Adipose tissue (tissue), 3 donors: ENCODE measurements around the gene ADAMTS9. TPM values are rescaled to one million over a fixed set of nuclear protein-coding genes. Genes with fewer than 3 reads are reported as not detected.

Experiments
- H3K27ac ChIP-seq: one replicate; pipeline ENCODE4 v1.5.1; 2013; ENCODE audit warnings: low read depth, low read length
- WGBS, 3 donors: extraction: QIAGEN DNeasy Blood & Tissue Kit; methylation state at CpG; one replicate each; pipeline ENCODE4 v1.1.7; 2013; 5-methylcytosine and 5-hydroxymethylcytosine counted together
- polyA plus RNA-seq, 3 donors: library from polyadenylated mRNA; stranded (reverse); fragments of 200-250 nt; gene quantifications; one replicate each; pipeline ENCODE4 v1.2.3, GENCODE V29; 2013
- donor health status: healthy with polysubstance abuse.
- donor health status: Bipolar disorder and iron deficiency.
- donor health status: healthy.

Gene ADAMTS9
- polyA plus RNA-seq, 3 donors, result 8.3 to 116 (median 22.7) TPM

- no peak overlapping the region for H3K27ac ChIP-seq
- WGBS, 3 donors, result 59 to 63% (median 61%) methylated on average over 3 of the region's 3 CpGs
Measured at GRCh38 chr3:64638511-64638910, 49.3 kb downstream of the ADAMTS9 start.

- H3K27ac ChIP-seq, result no peak overlapping the region
- WGBS, 3 donors, result 66 to 76% (median 71%) methylated on average over 6 of the region's 6 CpGs
Measured at GRCh38 chr3:64634417-64634816, 53.4 kb downstream of the ADAMTS9 start.

- H3K27ac ChIP-seq, result no peak overlapping the region
- WGBS, 3 donors, result 85 to 95% (median 90%) methylated on average over 1 of the region's 1 CpG
Measured at GRCh38 chr3:64631951-64632350, 55.8 kb downstream of the ADAMTS9 start.

GRCh38 chr3:64627471-64628321, 60.1 kb downstream of the ADAMTS9 start:
- H3K27ac ChIP-seq, result no peak overlapping the region
- WGBS, 3 donors, result 59 to 80% (median 72%) methylated on average over 7 of the region's 7 CpGs

GRCh38 chr3:64627042-64627441, 60.8 kb downstream of the ADAMTS9 start:
- WGBS, 3 donors, result 81 to 92% (median 86%) methylated on average over 5 of the region's 5 CpGs
- H3K27ac ChIP-seq, result no peak overlapping the region

DNA sequence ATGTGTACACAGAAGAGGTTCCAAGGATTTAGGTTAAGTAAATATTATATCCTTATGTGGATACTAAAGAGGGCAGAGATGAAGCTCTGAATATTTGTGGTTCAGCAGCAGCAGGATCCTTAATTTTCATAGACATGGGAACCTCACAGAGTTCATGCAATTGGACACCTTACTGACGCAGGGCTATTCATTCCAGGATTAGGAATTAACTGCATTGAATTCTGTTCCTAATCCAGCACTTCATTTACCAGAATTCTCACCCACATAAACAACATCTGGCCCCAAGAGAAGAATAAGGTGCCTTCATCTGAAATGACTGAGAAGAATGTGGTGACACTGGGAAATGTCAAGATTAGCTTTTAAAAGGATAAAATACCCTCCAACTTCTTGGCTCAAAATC, 62.4 kb downstream of the ADAMTS9 start:
- H3K27ac ChIP-seq, result no peak overlapping the region
- WGBS, 3 donors, result 87 to 96% (median 88%) methylated on average over 1 of the region's 1 CpG

DNA sequence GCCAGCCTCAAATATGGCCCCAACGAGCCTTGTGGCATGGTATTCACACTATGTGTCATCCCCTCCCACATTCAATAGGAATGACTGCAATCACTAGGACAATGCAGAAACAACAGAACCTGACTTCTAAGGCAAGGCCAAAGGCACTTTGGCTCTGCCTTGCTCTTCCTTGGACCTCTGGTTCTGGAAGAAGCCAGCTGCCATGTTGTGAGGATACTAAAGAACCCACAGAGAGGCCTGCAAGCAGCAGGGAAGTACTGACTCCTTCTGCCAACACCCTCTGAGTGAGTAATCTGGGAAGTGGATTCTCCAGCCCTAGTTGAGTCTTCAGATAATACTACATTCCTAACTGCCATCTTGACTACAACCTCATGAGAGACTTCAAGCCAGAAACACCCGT, 64.7 kb downstream of the ADAMTS9 start:
- 62 to 72% (median 68%) methylated on average over 2 of the region's 2 CpGs for WGBS, 3 donors
- no peak overlapping the region for H3K27ac ChIP-seq

GRCh38 chr3:64621726-64622395, 65.9 kb downstream of the ADAMTS9 start:
- no peak overlapping the region for H3K27ac ChIP-seq
- 91 to 95% (median 92%) methylated on average over 8 of the region's 8 CpGs for WGBS, 3 donors

GRCh38 chr3:64621275-64621674, 66.5 kb downstream of the ADAMTS9 start:
- no peak overlapping the region for H3K27ac ChIP-seq

GRCh38 chr3:64620020-64620419, 67.8 kb downstream of the ADAMTS9 start:
- 81 to 94% (median 88%) methylated on average over 1 of the region's 1 CpG for WGBS, 3 donors
- no peak overlapping the region for H3K27ac ChIP-seq

More at GRCh38 chr3:64621275-64621674, 66.5 kb downstream of the ADAMTS9 start:
- WGBS, 3 donors, result 93 to 96% (median 95%) methylated on average over 8 of the region's 8 CpGs

- no peak overlapping the region for H3K27ac ChIP-seq
- 79 to 80% (median 79%) methylated on average over 5 of the region's 5 CpGs for WGBS, 3 donors
Measured at GRCh38 chr3:64619216-64619615, 68.6 kb downstream of the ADAMTS9 start.

DNA sequence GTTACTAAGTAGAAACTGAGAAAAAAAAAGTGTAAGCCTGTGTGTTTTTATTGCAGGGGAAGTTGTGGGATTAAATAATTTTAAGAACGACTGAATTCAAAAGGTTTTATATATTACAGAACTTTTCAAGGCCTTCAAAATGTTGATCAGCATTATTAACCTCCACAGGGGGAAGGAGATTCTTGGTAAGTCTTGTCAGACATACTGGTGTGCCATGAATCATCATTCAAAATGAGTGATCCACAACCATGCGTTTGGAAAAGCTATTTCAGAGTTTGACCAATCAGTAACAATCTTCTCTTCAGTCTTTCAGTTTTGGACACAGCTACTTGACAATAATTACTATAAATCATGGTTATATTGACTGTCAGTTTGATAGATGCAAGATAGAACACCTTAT, 70.2 kb downstream of the ADAMTS9 start:
- H3K27ac ChIP-seq, result no peak overlapping the region
- WGBS, 3 donors, result 47 to 67% (median 51%) methylated on average over 2 of the region's 2 CpGs

GRCh38 chr3:64616953-64617352, 70.8 kb downstream of the ADAMTS9 start:
- no peak overlapping the region for H3K27ac ChIP-seq
- WGBS, 3 donors, result 41 to 57% (median 44%) methylated on average over 2 of the region's 2 CpGs

- WGBS, 3 donors, result 19 to 67% (median 62%) methylated on average over 11 of the region's 11 CpGs
- no peak overlapping the region for H3K27ac ChIP-seq
Measured at GRCh38 chr3:64612916-64613526, 74.8 kb downstream of the ADAMTS9 start.

- H3K27ac ChIP-seq, result no peak overlapping the region
- WGBS, 3 donors, result 55 to 63% (median 56%) methylated on average over 4 of the region's 4 CpGs
Measured at GRCh38 chr3:64612082-64612860, 75.5 kb downstream of the ADAMTS9 start.

DNA sequence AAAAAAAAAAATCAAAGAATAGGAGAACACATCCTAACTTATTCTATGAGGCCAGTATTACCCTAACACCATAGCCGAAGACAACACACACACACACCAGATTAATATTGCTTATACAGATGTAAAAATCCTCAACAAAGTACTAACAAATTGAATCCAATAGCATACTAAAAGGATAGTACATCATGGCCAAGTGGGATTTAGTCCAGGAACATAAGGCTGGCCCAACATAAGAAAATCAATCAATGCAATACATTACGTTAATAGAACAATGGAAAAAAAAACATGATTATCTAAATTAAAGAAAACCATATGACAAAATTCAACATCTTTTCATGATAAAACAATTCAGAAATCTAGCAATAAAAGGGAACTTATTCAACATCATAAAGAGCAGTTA, 79.1 kb downstream of the ADAMTS9 start:
- WGBS, 3 donors, result 75 to 88% (median 82%) methylated on average over 2 of the region's 2 CpGs
- H3K27ac ChIP-seq, result no peak overlapping the region

DNA sequence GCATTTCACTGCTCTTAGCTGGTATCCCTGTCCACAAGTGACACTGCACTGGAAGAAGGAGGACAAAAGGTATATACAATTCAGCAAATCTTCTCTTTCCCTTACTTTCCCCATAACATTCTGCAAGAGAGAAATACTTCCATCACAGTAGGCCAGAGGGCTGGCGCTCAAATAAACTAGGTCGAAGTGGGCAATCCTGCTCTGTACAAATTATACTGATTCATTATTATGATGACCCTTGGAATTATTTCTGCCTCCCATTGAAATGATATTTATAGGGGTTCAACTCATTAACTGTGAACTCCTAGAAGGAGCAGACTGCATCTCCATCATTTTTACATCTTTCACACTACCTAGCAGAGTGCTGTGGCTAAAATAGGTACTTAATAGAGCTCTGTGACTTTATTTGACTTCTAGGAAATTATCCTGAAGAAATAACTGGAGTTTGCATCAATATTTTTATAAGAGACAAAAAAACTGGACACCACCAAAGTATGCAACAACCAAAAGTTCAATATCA, 80.7 kb downstream of the ADAMTS9 start:
- WGBS, 3 donors, result 91 to 98% (median 93%) methylated on average over 2 of the region's 2 CpGs
- H3K27ac ChIP-seq, result no peak overlapping the region

- 65 to 84% (median 83%) methylated on average over 3 of the region's 3 CpGs for WGBS, 3 donors
- no peak overlapping the region for H3K27ac ChIP-seq
Measured at GRCh38 chr3:64604313-64604712, 83.5 kb downstream of the ADAMTS9 start.
